ENCODE measurements around the gene PAPSS1.

The PAPSS1 gene

GRCh38 chr4:107593230-107593629 lies 126.8 kb downstream of the PAPSS1 start:
- no peak for DNase-seq (ENCODE audit: low spot score)
- TF ChIP-seq CTCF (conservative IDR thresholded peaks at IDR 0.05; ENCODE audit: low read depth) = no peak
- ChIA-PET CTCF (no interaction called here), POLR2A (ENCODE audit: low non-redundant PET) (no interaction called here)
- no peak overlapping the region for H3K27ac ChIP-seq

- CTCF ChIA-PET = no interaction called here
- no peak for TF ChIP-seq CTCF (conservative IDR thresholded peaks at IDR 0.05; ENCODE audit: low read depth)
- no peak overlapping the region for H3K27ac ChIP-seq
- POLR2A ChIA-PET (ENCODE audit: low non-redundant PET) = no interaction called here
- DNase-seq (ENCODE audit: low spot score) = no peak
Observed at GRCh38 chr4:107592519-107592918, 127.5 kb downstream of the PAPSS1 start.

GRCh38 chr4:107589269-107589668 lies 130.8 kb downstream of the PAPSS1 start:
- POLR2A ChIA-PET (ENCODE audit: low non-redundant PET) = no interaction called here
- DNase-seq (ENCODE audit: low spot score) = no peak
- no peak overlapping the region for H3K27ac ChIP-seq
- no peak for TF ChIP-seq CTCF (conservative IDR thresholded peaks at IDR 0.05; ENCODE audit: low read depth)
- CTCF ChIA-PET = no interaction called here

GRCh38 chr4:107586371-107586770 lies 133.7 kb downstream of the PAPSS1 start:
- ChIA-PET CTCF (no interaction called here), POLR2A (ENCODE audit: low non-redundant PET) (no interaction called here)
- TF ChIP-seq CTCF (conservative IDR thresholded peaks at IDR 0.05; ENCODE audit: low read depth) = no peak
- DNase-seq (ENCODE audit: low spot score) = no peak
- H3K27ac ChIP-seq = no peak overlapping the region

GRCh38 chr4:107579099-107579498 lies 140.9 kb downstream of the PAPSS1 start:
- POLR2A ChIA-PET (ENCODE audit: low non-redundant PET) = no interaction called here
- CTCF ChIA-PET = no interaction called here
- no peak for TF ChIP-seq CTCF (conservative IDR thresholded peaks at IDR 0.05; ENCODE audit: low read depth)
- no peak overlapping the region for H3K27ac ChIP-seq
- DNase-seq (ENCODE audit: low spot score) = no peak

GRCh38 chr4:107578321-107578720 lies 141.7 kb downstream of the PAPSS1 start:
- POLR2A ChIA-PET (ENCODE audit: low non-redundant PET) = no interaction called here
- CTCF ChIA-PET = no interaction called here
- no peak overlapping the region for H3K27ac ChIP-seq
- no peak for TF ChIP-seq CTCF (conservative IDR thresholded peaks at IDR 0.05; ENCODE audit: low read depth)
- DNase-seq (ENCODE audit: low spot score) = no peak

GRCh38 chr4:107577743-107578142 lies 142.3 kb downstream of the PAPSS1 start:
- ChIA-PET POLR2A (ENCODE audit: low non-redundant PET) (no interaction called here), CTCF (no interaction called here)

More at GRCh38 chr4:107577743-107578142, 142.3 kb downstream of the PAPSS1 start:
- H3K27ac ChIP-seq = no peak overlapping the region
- no peak for TF ChIP-seq CTCF (conservative IDR thresholded peaks at IDR 0.05; ENCODE audit: low read depth)
- peak; percentile 3 for DNase-seq (ENCODE audit: low spot score)

Data from RWPE1 (cell line).